Measurements from ENCODE around the gene PRKG1. TPM values are rescaled to one million over a fixed set of nuclear protein-coding genes. Genes with fewer than 3 reads are reported as not detected.
A peak's percentile ranks its signal among the peaks of the same experiment; 100 is the strongest.

The PRKG1 gene
- total RNA-seq, 1 donor from 2014 or later = 0.17 TPM

DNA sequence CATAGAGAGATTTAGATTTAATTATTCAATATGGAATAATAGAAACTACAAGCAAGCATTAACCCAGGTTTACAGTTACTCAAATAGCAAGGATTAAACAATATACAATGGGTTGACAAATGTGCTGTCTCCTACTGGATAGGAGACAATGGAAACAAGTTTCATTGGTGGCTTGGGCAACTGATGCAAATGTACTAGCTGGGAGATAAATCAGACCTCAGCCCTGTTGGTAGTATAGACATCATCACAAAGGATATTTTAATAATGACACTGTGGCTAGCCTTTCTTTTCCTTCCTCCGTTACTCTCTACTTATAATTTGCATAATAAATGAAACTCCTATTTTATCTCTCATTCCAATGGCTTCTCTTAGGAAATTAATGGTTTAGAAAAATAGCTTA lies 1143.2 kb downstream of the PRKG1 start:
- no peak overlapping the region for H3K4me3 ChIP-seq (ENCODE audit: low read depth, low read length)
- no peak for DNase-seq (ENCODE audit: low read depth)

DNA sequence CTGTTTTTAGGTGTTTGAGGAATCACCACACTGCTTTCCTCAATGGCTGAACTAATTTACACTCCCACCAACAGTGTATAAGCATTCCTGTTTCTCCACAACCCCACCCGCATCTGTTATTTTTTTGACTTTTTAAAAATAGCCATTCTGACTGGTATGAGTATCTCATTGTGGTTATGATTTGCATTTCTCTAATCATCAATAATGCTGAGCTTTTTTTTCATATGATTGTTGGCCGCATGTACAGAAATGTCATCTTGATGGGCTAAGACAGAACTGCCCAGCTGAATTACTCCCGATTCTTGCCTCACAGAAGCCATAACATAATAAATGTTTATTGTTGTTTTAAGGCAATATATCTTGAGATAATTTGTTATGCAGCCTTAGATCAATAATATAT lies 1146.7 kb downstream of the PRKG1 start:
- H3K4me3 ChIP-seq (ENCODE audit: low read depth, low read length) = no peak overlapping the region
- no peak for DNase-seq (ENCODE audit: low read depth)
- TF ChIP-seq, protein P1, sequence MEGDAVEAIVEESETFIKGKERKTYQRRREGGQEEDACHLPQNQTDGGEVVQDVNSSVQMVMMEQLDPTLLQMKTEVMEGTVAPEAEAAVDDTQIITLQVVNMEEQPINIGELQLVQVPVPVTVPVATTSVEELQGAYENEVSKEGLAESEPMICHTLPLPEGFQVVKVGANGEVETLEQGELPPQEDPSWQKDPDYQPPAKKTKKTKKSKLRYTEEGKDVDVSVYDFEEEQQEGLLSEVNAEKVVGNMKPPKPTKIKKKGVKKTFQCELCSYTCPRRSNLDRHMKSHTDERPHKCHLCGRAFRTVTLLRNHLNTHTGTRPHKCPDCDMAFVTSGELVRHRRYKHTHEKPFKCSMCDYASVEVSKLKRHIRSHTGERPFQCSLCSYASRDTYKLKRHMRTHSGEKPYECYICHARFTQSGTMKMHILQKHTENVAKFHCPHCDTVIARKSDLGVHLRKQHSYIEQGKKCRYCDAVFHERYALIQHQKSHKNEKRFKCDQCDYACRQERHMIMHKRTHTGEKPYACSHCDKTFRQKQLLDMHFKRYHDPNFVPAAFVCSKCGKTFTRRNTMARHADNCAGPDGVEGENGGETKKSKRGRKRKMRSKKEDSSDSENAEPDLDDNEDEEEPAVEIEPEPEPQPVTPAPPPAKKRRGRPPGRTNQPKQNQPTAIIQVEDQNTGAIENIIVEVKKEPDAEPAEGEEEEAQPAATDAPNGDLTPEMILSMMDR (conservative IDR thresholded peaks at IDR 0.05; ENCODE audit: low read depth, low read length) = no peak

More for the DNA sequence above, 1143.2 kb downstream of the PRKG1 start:
- TF ChIP-seq, protein P1 (conservative IDR thresholded peaks at IDR 0.05; ENCODE audit: low read depth, low read length) = no peak

DNA sequence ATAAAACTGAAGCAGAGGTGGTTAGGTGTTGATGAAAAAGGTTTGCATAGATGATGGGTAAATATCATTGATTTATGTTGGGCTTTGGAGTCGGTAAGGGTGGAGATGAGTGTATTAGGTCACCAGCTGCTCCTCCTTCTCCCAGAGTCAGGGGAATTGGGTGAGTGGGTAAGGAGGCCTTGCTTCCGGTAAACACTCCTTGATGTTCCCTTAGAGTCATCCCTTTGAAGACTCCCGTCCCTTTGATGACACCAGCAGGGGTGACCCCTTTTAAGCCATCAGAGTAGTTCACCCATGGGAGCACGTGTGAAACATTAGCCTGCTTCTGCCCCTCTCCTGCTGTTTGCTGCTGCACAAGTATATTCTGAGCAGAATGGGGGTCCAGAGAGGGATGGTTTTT lies 1147.6 kb downstream of the PRKG1 start:
- no peak overlapping the region for H3K4me3 ChIP-seq (ENCODE audit: low read depth, low read length)
- TF ChIP-seq, protein P1 (conservative IDR thresholded peaks at IDR 0.05; ENCODE audit: low read depth, low read length) = no peak
- no peak for DNase-seq (ENCODE audit: low read depth)

DNA sequence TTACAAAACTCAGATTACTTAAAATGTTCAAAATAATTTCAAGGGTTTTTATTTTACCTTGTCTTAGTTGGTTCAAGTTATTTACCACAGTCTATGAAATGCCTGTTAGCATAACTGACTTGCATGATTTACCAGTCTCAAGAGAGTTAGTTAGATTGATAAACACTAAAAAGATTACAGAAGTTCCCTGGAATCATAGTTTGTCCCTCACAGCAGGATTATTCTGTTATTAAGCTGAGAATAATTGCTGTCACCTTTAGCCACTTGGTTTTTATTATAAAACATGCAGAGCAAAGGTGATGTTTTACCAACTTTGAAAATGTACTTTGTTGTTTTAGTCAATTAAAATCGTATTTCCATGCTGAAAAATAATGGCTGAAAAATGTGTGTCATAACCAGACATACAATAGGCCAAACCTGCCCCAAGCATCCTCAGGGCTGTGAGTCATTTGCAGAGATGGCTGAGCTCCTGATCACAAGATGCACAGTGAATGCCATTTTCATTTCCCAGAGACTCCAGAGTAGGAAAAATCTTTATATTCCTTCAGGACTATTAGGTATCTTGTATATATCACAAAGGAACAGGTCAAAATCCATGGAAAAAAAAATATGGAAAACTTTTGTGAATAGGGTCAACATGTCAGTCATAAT lies 1152.0 kb downstream of the PRKG1 start:
- H3K4me3 ChIP-seq (ENCODE audit: low read depth, low read length) = no peak overlapping the region
- DNase-seq (ENCODE audit: low read depth) = no peak
- TF ChIP-seq, protein P1 (conservative IDR thresholded peaks at IDR 0.05; ENCODE audit: low read depth, low read length) = no peak

DNA sequence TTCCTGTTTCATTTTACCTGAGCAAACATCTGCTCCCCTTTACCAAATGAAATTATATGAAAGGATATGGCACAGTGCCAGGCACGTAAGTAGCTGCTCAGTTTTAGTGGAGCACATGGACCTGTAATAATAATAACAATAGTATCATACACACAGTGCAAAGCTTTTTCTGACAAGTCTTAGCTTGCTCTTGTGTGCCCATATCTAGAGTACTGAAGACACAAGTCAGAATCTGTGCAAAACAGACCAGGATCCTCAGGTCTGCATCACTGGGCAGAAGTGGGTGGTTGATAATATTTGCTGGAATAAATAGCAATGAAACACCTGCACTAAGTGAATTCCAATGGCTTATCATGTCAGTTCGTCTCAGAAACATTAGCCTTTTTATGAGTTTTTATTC lies 1154.3 kb downstream of the PRKG1 start:
- no peak for DNase-seq (ENCODE audit: low read depth)
- no peak overlapping the region for H3K4me3 ChIP-seq (ENCODE audit: low read depth, low read length)
- TF ChIP-seq, protein P1 (conservative IDR thresholded peaks at IDR 0.05; ENCODE audit: low read depth, low read length) = no peak

DNA sequence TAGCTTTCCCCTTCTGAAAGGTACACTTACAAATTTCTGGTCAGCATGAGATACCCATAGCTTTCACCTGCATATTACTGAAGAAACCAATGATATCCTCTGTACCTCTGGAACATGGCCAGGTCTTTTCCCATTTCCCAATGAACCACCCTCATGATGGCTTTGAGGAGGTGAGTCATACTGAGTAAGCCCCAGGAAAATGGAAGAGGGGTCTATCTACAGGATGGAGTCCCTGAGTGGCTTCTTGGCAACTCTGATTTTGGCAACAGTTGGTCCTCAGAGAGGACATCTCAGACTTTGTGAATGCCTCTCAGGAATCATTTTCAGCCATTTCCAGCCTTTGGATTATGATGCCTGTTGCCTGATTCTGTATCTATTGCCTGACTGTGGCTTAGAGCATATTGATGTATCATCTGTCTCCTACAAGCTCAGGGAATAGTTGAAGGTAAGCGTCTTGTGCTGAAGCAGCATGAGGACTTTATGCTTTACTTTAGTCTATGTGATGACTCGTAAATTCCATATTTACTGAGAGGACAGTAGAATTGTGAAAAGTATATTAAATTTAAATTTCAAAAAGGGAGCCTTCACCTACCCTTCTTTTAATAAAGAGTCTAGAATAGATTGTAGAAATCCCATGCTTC lies 1155.1 kb downstream of the PRKG1 start:
- H3K4me3 ChIP-seq (ENCODE audit: low read depth, low read length) = no peak overlapping the region
- DNase-seq (ENCODE audit: low read depth) = peak; percentile 20
- TF ChIP-seq, protein P1 (conservative IDR thresholded peaks at IDR 0.05; ENCODE audit: low read depth, low read length) = no peak

Data from epithelial cell of proximal tubule (primary cell).